RWPE2 (cell line): ENCODE measurements around the gene PATJ.

Experiments
- ATAC-seq: fragments of 200-7000 bp; cut with Tn5 transposase; 3 replicates; pipeline ENCODE4 v1.9.1; 2021; ENCODE audit warnings: low read depth
- DNase-seq: peaks from one replicate; pipeline ENCODE4 v3.0.0-alpha.2; 2020; ENCODE audit warnings: low spot score
- H3K27ac ChIP-seq: fragments of 450-650 bp; 2 replicates; pipeline ENCODE4 v1.5.1; 2017; ENCODE audit warnings: mild to moderate bottlenecking; ENCODE audit not compliant: poor library complexity, severe bottlenecking
- H3K27me3 ChIP-seq: fragments of 250-450 bp; sonication (Bioruptor Pico); 2 replicates; pipeline ENCODE4 v1.5.1; 2021; ENCODE audit warnings: mild to moderate bottlenecking, moderate library complexity; ENCODE audit not compliant: insufficient read depth, poor library complexity, severe bottlenecking
- H3K36me3 ChIP-seq: fragments of 250-450 bp; sonication (Bioruptor Pico); 2 replicates; pipeline ENCODE4 v1.5.1; 2020; ENCODE audit warnings: low read depth, mild to moderate bottlenecking, moderate library complexity
- H3K4me1 ChIP-seq: fragments of 250-450 bp; sonication (Bioruptor Pico); 2 replicates; pipeline ENCODE4 v1.5.1; 2021; ENCODE audit warnings: mild to moderate bottlenecking, moderate library complexity; ENCODE audit not compliant: insufficient read depth, poor library complexity, severe bottlenecking
- H3K4me3 ChIP-seq: fragments of 250-450 bp; sonication (Bioruptor Pico); 2 replicates; pipeline ENCODE4 v1.5.1; 2021; ENCODE audit warnings: mild to moderate bottlenecking, moderate library complexity; ENCODE audit not compliant: severe bottlenecking
- H3K9me3 ChIP-seq: fragments of 250-450 bp; sonication (Bioruptor Pico); 2 replicates; pipeline ENCODE4 v1.5.1; 2021; ENCODE audit warnings: mild to moderate bottlenecking, moderate library complexity; ENCODE audit not compliant: severe bottlenecking
- CTCF ChIP-seq: fragments of 450-650 bp; IDR thresholded peaks from one replicate; pipeline ENCODE4 v1.5.1; 2017; ENCODE audit warnings: mild to moderate bottlenecking, moderate library complexity; ENCODE audit not compliant: poor library complexity, severe bottlenecking

The PATJ gene

GRCh38 chr1:61953790-61954150 lies 211.5 kb downstream of the PATJ start:
- Histone ChIP-seq H3K27me3 (no peaks in the 10 kb centered on the region), H3K4me3 (no peak overlapping the region), H3K36me3 (peaks cover 3% of the 10 kb centered on the region; the same call in 1 of the 2 replicates), H3K4me1 (no peaks in the 10 kb centered on the region), H3K27ac (no peak overlapping the region), H3K9me3 (no peaks in the 10 kb centered on the region)
- ATAC-seq (no peak), DNase-seq (no peak)
- no peak for TF ChIP-seq CTCF

GRCh38 chr1:61955261-61955660 lies 213.0 kb downstream of the PATJ start:
- ATAC-seq: no peak
- Histone ChIP-seq H3K9me3 (no peaks in the 10 kb centered on the region), H3K4me1 (no peaks in the 10 kb centered on the region), H3K36me3 (peaks cover 3% of the 10 kb centered on the region; the same call in 1 of the 2 replicates), H3K4me3 (no peak overlapping the region), H3K27me3 (no peaks in the 10 kb centered on the region), H3K27ac (no peak overlapping the region)
- TF ChIP-seq CTCF: no peak
- no peak for DNase-seq

GRCh38 chr1:61956016-61956645 lies 213.9 kb downstream of the PATJ start:
- no peak for ATAC-seq
- Histone ChIP-seq H3K27me3 (no peaks in the 10 kb centered on the region), H3K9me3 (no peaks in the 10 kb centered on the region), H3K27ac (no peak overlapping the region), H3K4me1 (no peaks in the 10 kb centered on the region), H3K4me3 (no peak overlapping the region), H3K36me3 (peaks cover 3% of the 10 kb centered on the region; the same call in 1 of the 2 replicates)
- no peak for TF ChIP-seq CTCF
- no peak for DNase-seq

- Histone ChIP-seq H3K4me1 (no peaks in the 10 kb centered on the region), H3K9me3 (no peaks in the 10 kb centered on the region), H3K27ac (no peak overlapping the region), H3K36me3 (peaks cover 3% of the 10 kb centered on the region; the same call in 1 of the 2 replicates), H3K4me3 (no peak overlapping the region), H3K27me3 (no peaks in the 10 kb centered on the region)
- ATAC-seq: no peak
- no peak for DNase-seq
- no peak for TF ChIP-seq CTCF
Measured at GRCh38 chr1:61956784-61957183, 214.5 kb downstream of the PATJ start.

- peaks cover 9% of the 10 kb centered on the region; the same call in 1 of the 2 replicates for H3K36me3 ChIP-seq
- no peaks in the 10 kb centered on the region for H3K9me3 ChIP-seq
- DNase-seq (no peak), ATAC-seq (no peak)
- H3K27me3 ChIP-seq: no peaks in the 10 kb centered on the region
- no peak overlapping the region for H3K4me3 ChIP-seq
- H3K27ac ChIP-seq: no peak overlapping the region
- no peaks in the 10 kb centered on the region for H3K4me1 ChIP-seq
- no peak for TF ChIP-seq CTCF
Measured at GRCh38 chr1:61961009-61961408, 218.7 kb downstream of the PATJ start.
